HepG2 (cell line): ENCODE measurements around the gene TTLL1. TPM values are rescaled to one million over a fixed set of nuclear protein-coding genes. Genes with fewer than 3 reads are reported as not detected.

Experiments
- ATAC-seq: fragments of 200-7000 bp; cut with Tn5 transposase; 3 replicates; pipeline ENCODE4 v1.9.1; 2020; ENCODE audit warnings: mild to moderate bottlenecking, moderate library complexity
- BruUV-seq: library from RNA; stranded (reverse); fragments of 400-500 nt; replicated peaks from 2 replicates; lab custom pipeline; 2021; lab: Mats Ljungman, UMichigan
- CTCF ChIA-PET: fragments of 300-600 bp; formaldehyde crosslinking; extraction: SDS; loops from one replicate; lab custom pipeline; 2021; ENCODE audit warnings: low total read pairs, inconsistent platforms, low intra/inter-chr PET ratio; lab: Yijun Ruan, JAX
- POLR2A ChIA-PET: fragments of 350-600 bp; sonication (Branson Sonifier 250); formaldehyde crosslinking; loops from one replicate; lab custom pipeline; 2020; ENCODE audit warnings: antibody characterized with exemption, inconsistent platforms; lab: Yijun Ruan, JAX
- DNase-seq: peaks from one replicate; pipeline ENCODE4 v3.0.0-alpha.2; 2015; ENCODE audit warnings: low spot score
- FAIRE-seq: peaks from 3 replicates; lab custom pipeline; 2011; peaks lifted over from hg19 to GRCh38; lab: Jason Lieb, UNC
- H2AFZ ChIP-seq: one replicate; pipeline ENCODE4 v1.6.1; 2011; ENCODE audit warnings: low read length, inconsistent platforms
- H3K27ac ChIP-seq: fragments of 300-600 bp; 3 replicates; pipeline ENCODE4 v1.8.0; 2011; ENCODE audit warnings: mixed run types, mild to moderate bottlenecking, mixed read lengths, low read length, inconsistent platforms; ENCODE audit not compliant: insufficient read depth; ENCODE audit errors: extremely low read length
- H3K27me3 ChIP-seq, 2 experiments: fragments of 200-600 bp in 1 of 2; 2 replicates in 1 of 2; 3 replicates in 1 of 2; pipeline versions ENCODE4 v1.6.0 to v1.8.0; 2011; ENCODE audit warnings: low read length in 2 of 2, mild to moderate bottlenecking in 2 of 2, moderate library complexity in 2 of 2, inconsistent platforms in 1 of 2; ENCODE audit not compliant: insufficient read depth in 2 of 2, control insufficient read depth in 1 of 2
- H3K36me3 ChIP-seq, 2 experiments: fragments of 200-600 bp in 1 of 2; replicated peaks in 1 of 2; 2 replicates in 1 of 2; 3 replicates in 1 of 2; pipeline versions ENCODE4 v1.5.1 to v1.8.0; 2011; ENCODE audit warnings: low read length in 2 of 2, inconsistent platforms in 1 of 2; ENCODE audit not compliant: insufficient read depth in 2 of 2, control insufficient read depth in 1 of 2
- H3K4me1 ChIP-seq: 2 replicates; pipeline ENCODE4 v1.5.1; 2012; ENCODE audit warnings: low read length, inconsistent platforms; ENCODE audit not compliant: insufficient read depth
- H3K4me2 ChIP-seq: 2 replicates; pipeline ENCODE4 v1.6.0; 2011; ENCODE audit warnings: low read depth, low read length, inconsistent platforms
- H3K4me3 ChIP-seq, 3 experiments: fragments of 200-600 bp in 1 of 3; sonication (generic), shearing (Covaris generic) in 1 of 3; replicated peaks in 1 of 3; 2 replicates each; pipeline ENCODE4 v1.5.1; 2011 to 2016; ENCODE audit warnings: low read length in 3 of 3, inconsistent platforms in 2 of 3, low read depth in 2 of 3, mild to moderate bottlenecking in 2 of 3, control low read depth in 1 of 3, mixed read lengths in 1 of 3; ENCODE audit not compliant: insufficient read depth in 1 of 3
- H3K79me2 ChIP-seq: one replicate; pipeline ENCODE4 v1.6.1; 2011; ENCODE audit warnings: low read length, inconsistent platforms; ENCODE audit not compliant: insufficient read depth
- H3K9ac ChIP-seq: 2 replicates; pipeline ENCODE4 v1.6.0; 2011; ENCODE audit warnings: mild to moderate bottlenecking, low read depth, low read length, inconsistent platforms; ENCODE audit not compliant: insufficient read depth
- H3K9me3 ChIP-seq: 2 replicates; pipeline ENCODE4 v1.5.1; 2012; ENCODE audit warnings: mild to moderate bottlenecking, low read length
- H4K20me1 ChIP-seq: 2 replicates; pipeline ENCODE4 v1.6.0; 2011; ENCODE audit warnings: inconsistent platforms, mild to moderate bottlenecking, low read length, moderate library complexity; ENCODE audit not compliant: insufficient read depth
- FOSL2 ChIP-seq: sonication (generic); formaldehyde crosslinking; IDR thresholded peaks from 2 replicates; pipeline ENCODE4 v1.4.0; 2020; ENCODE audit warnings: missing genetic modification reagents
- HNRNPL ChIP-seq: fragments of 200-400 bp; formaldehyde crosslinking; IDR thresholded peaks from 2 replicates; pipeline ENCODE4 v1.6.1; 2017; ENCODE audit warnings: mild to moderate bottlenecking, low read depth, low read length
- NR1H2 ChIP-seq: sonication (generic); formaldehyde crosslinking; IDR thresholded peaks from 2 replicates; pipeline ENCODE4 v1.8.1; 2022; ENCODE audit warnings: low read depth, missing genetic modification reagents, borderline replicate concordance
- RFXANK ChIP-seq: IDR thresholded peaks from 2 replicates; pipeline ENCODE4 v1.6.1; 2016
- ZNF121 ChIP-seq: sonication (generic); formaldehyde crosslinking; IDR thresholded peaks from 2 replicates; pipeline ENCODE4 v1.5.0; 2020; ENCODE audit warnings: mild to moderate bottlenecking, missing genetic modification reagents
- WGBS: methylation state at CpG from one replicate; pipeline ENCODE4 v1.1.6; 2017; ENCODE audit warnings: low lambda C conversion rate; 5-methylcytosine and 5-hydroxymethylcytosine counted together
- in situ Hi-C: cut with HindIII; loops from 2 replicates; pipeline ENCODE4 v1.10.0; 2017; ENCODE audit warnings: low pct_unique_long_range_greater_than_20kb; ENCODE audit not compliant: extremely low pct_ligation_motif_present
- intact Hi-C: fragments of 100-400 bp; cut with micrococcal nuclease; formaldehyde crosslinking; loops from one replicate; pipeline ENCODE4 v1.10.0; 2022; ENCODE audit not compliant: unreplicated experiment
- polyA plus RNA-seq, 8 experiments: library from polyadenylated mRNA; depleted of rRNA in 3 of 8; stranded (reverse) in 7 of 8; unstranded in 1 of 8; fragments of >200 nt; fragmentation: Illumina TruSeq in 4 of 8; extraction: Trizol in 4 of 8; gene quantifications; 2 replicates each; pipeline versions ENCODE4 v1.2.1 to v1.2.3, GENCODE V29; 2011 to 2016; ENCODE audit warnings: low read depth in 4 of 8, missing spikeins in 1 of 8, mixed read lengths in 1 of 8; ENCODE audit not compliant: insufficient read depth in 1 of 8
- total RNA-seq, 5 experiments: library from RNA; depleted of rRNA; stranded (reverse); fragments of >200 nt; fragmentation: Illumina TruSeq; extraction: Trizol; gene quantifications; 2 replicates each; pipeline ENCODE4 v1.2.3, GENCODE V29; 2016; ENCODE audit warnings: low read depth in 1 of 5
- TF ChIP-seq, protein P1 (sequence below): fragments of 450-650 bp; IDR thresholded peaks from 2 replicates; pipeline ENCODE4 v1.6.1; 2016

TTLL1 gene
- total and polyA plus RNA-seq, 2 of the 13 experiments (the other 11 are each of a cell fraction or from before 2014, with no cell fraction given): 1.6 to 5.3 TPM

GRCh38 chr22:43077121-43077877, 11.9 kb downstream of the TTLL1 start (continued):
- TF ChIP-seq, protein P1, sequence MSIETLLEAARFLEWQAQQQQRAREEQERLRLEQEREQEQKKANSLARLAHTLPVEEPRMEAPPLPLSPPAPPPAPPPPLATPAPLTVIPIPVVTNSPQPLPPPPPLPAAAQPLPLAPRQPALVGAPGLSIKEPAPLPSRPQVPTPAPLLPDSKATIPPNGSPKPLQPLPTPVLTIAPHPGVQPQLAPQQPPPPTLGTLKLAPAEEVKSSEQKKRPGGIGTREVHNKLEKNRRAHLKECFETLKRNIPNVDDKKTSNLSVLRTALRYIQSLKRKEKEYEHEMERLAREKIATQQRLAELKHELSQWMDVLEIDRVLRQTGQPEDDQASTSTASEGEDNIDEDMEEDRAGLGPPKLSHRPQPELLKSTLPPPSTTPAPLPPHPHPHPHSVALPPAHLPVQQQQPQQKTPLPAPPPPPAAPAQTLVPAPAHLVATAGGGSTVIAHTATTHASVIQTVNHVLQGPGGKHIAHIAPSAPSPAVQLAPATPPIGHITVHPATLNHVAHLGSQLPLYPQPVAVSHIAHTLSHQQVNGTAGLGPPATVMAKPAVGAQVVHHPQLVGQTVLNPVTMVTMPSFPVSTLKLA: peak; percentile 68

DNA sequence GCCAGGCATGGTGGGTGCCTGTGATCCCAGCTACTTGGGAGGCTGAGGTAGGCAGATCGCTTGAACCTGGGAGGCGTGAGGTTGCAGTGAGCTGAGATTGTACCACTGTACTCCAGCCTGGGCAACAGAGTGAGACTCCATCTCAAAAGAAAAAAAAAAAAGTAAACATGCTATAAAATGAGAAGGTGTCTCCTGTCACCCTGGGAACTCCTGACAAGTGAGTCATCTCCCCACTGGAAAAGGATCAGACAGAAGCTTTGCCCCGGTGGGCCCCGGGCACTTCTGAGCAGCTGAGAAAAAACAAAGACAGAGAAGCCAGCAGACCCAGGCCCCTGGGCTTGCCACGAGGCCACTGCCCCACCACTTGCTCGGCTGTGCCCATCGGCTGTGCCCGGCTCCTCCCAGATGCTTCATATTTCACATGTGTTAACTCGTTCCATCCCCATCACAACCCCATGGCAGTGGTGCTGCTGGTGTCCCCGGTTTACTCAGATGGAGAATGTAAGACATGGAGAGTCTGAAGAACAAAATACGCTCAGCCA, 22.3 kb downstream of the TTLL1 start:
- no peak for FAIRE-seq
- no peak; the same call in 2 of the 3 replicates for ATAC-seq
- DNase-seq: no peak

More for the DNA sequence above, 22.3 kb downstream of the TTLL1 start:
- H3K4me2 ChIP-seq: no peak overlapping the region
- TF ChIP-seq FOSL2 (peak; percentile 67), NR1H2 (CRISPR knock-in tag) (no peak), RFXANK (CRISPR knock-in tag) (no peak), ZNF121 (CRISPR knock-in tag) (peak; percentile 62; the same call in 1 of the 2 replicates), HNRNPL (0 out of 2 replicates have a peak, but pooled peaks have one; percentile 48)
- no peaks in the 10 kb centered on the region for H3K79me2 ChIP-seq
- no peak overlapping the region for H3K4me3 ChIP-seq
- no peaks in the 10 kb centered on the region for H3K27me3 ChIP-seq
- H3K36me3 ChIP-seq: no peaks in the 10 kb centered on the region
- POLR2A ChIA-PET: no interaction called here
- no peaks in the 10 kb centered on the region for H3K9me3 ChIP-seq
- CTCF ChIA-PET: no interaction called here
- no peak overlapping the region for H2AFZ ChIP-seq
- no peak overlapping the region for H3K27ac ChIP-seq
- no peak overlapping the region for H3K9ac ChIP-seq
- in situ Hi-C loops: no loop called here
- BruUV-seq: no TSS peak
- peaks cover 10% of the 10 kb centered on the region; the same call in 1 of the 2 replicates for H3K4me1 ChIP-seq
- WGBS: 42% methylated on average over 10 of the region's 11 CpGs
- H4K20me1 ChIP-seq: no peaks in the 10 kb centered on the region
- intact Hi-C loops: no loop called here
